Lower lobe of right lung (tissue), 2 donors: Measurements from ENCODE around the gene NFATC1. TPM values are rescaled to one million over a fixed set of nuclear protein-coding genes. Genes with fewer than 3 reads are reported as not detected.

ENCODE experiments used
- ATAC-seq, 2 donors: fragments of 200-7000 bp; cut with Tn5 transposase; one replicate each; pipeline ENCODE4 v1.9.1; 2020 to 2022; ENCODE audit warnings: mild to moderate bottlenecking in 2 of 2, moderate library complexity in 2 of 2
- DNase-seq: peaks from one replicate; pipeline ENCODE4 v3.0.0-alpha.2; 2020
- H3K27ac ChIP-seq: fragments of 200-600 bp; one replicate; pipeline ENCODE4 v1.8.0; 2022
- H3K27me3 ChIP-seq: fragments of 200-600 bp; one replicate; pipeline ENCODE4 v1.8.0; 2022; ENCODE audit warnings: low read depth
- H3K36me3 ChIP-seq: fragments of 200-600 bp; one replicate; pipeline ENCODE4 v1.8.0; 2022; ENCODE audit warnings: mild to moderate bottlenecking
- H3K4me1 ChIP-seq: fragments of 200-600 bp; one replicate; pipeline ENCODE4 v1.8.0; 2022
- H3K4me3 ChIP-seq: fragments of 200-600 bp; one replicate; pipeline ENCODE4 v1.8.0; 2022; ENCODE audit warnings: mild to moderate bottlenecking
- H3K9me3 ChIP-seq: fragments of 200-600 bp; one replicate; pipeline ENCODE4 v1.8.0; 2022
- CTCF ChIP-seq: fragments of 200-600 bp; IDR thresholded peaks from one replicate; pipeline ENCODE4 v1.8.0; 2022; ENCODE audit warnings: antibody characterized with exemption, mild to moderate bottlenecking
- intact Hi-C: fragments of 100-400 bp; cut with DNase I; formaldehyde crosslinking; loops from one replicate; pipeline ENCODE4 v1.11.0; 2022
- total RNA-seq: library from RNA; stranded (reverse); fragmentation: NEBNext Ultra II Directional; extraction: Animal tissue kit (Norgen Biotek cat#: 25700); gene quantifications from one replicate; pipeline ENCODE4 v1.2.1, GENCODE V29; 2021
- donor health status: DM: no; HTN: yes; CAD: no; lungs with severe emphysema.

The NFATC1 gene
- total RNA-seq, 1 donor from 2014 or later: 21.4 TPM

GRCh38 chr18:79379931-79380815, 15.6 kb upstream of the NFATC1 start:
- intact Hi-C loops: loop anchor here (10.0 kb wide), 2 partner anchors 145 to 265 kb away; no protein-coding TSS in a partner anchor

GRCh38 chr18:79380816-79381806, 14.6 kb upstream of the NFATC1 start:
- Histone ChIP-seq H3K4me1 (peaks cover 7% of the 10 kb centered on the region), H3K27ac (no peak overlapping the region), H3K4me3 (no peak overlapping the region), H3K36me3 (peaks cover 17% of the 10 kb centered on the region), H3K27me3 (no peaks in the 10 kb centered on the region), H3K9me3 (no peaks in the 10 kb centered on the region)
- ATAC-seq (peak; percentile 50 to 56), DNase-seq (peak; percentile 65)
- peak; percentile 85 for TF ChIP-seq CTCF
- intact Hi-C loops: loop anchor here (10.0 kb wide), 2 partner anchors 144 to 264 kb away; no protein-coding TSS in a partner anchor

More at GRCh38 chr18:79379931-79380815, 15.6 kb upstream of the NFATC1 start:
- no peaks in the 10 kb centered on the region for H3K27me3 ChIP-seq
- DNase-seq (no peak), ATAC-seq (peak in 1 of 2 donors; percentile 2)
- peaks cover 20% of the 10 kb centered on the region for H3K36me3 ChIP-seq
- H3K9me3 ChIP-seq: no peaks in the 10 kb centered on the region
- no peak for TF ChIP-seq CTCF
- H3K4me1 ChIP-seq: peaks cover 7% of the 10 kb centered on the region
- H3K27ac ChIP-seq: no peak overlapping the region
- no peak overlapping the region for H3K4me3 ChIP-seq

- Histone ChIP-seq H3K9me3 (no peaks in the 10 kb centered on the region), H3K27me3 (no peaks in the 10 kb centered on the region), H3K4me1 (peaks cover 7% of the 10 kb centered on the region), H3K27ac (no peak overlapping the region), H3K36me3 (peaks cover 15% of the 10 kb centered on the region), H3K4me3 (no peak overlapping the region)
- ATAC-seq (no peak), DNase-seq (no peak)
- intact Hi-C loops: loop anchor here (10.0 kb wide), 2 partner anchors 143 to 263 kb away; no protein-coding TSS in a partner anchor
- TF ChIP-seq CTCF: no peak
These were observed 13.9 kb upstream of the NFATC1 start for GRCh38 chr18:79381811-79382311.

GRCh38 chr18:79382681-79383387, 12.9 kb upstream of the NFATC1 start:
- intact Hi-C loops: loop anchor here (10.0 kb wide), 2 partner anchors 142 to 262 kb away; no protein-coding TSS in a partner anchor
- TF ChIP-seq CTCF: no peak
- no peak for DNase-seq

More at GRCh38 chr18:79382681-79383387, 12.9 kb upstream of the NFATC1 start:
- H3K27me3 ChIP-seq: peaks cover 3% of the 10 kb centered on the region
- H3K27ac ChIP-seq: no peak overlapping the region
- peaks cover 7% of the 10 kb centered on the region for H3K4me1 ChIP-seq
- peaks cover 5% of the 10 kb centered on the region for H3K36me3 ChIP-seq
- ATAC-seq: no peak
- no peak overlapping the region for H3K4me3 ChIP-seq
- H3K9me3 ChIP-seq: no peaks in the 10 kb centered on the region
